ENCODE measurements around the gene UFC1. TPM values are rescaled to one million over a fixed set of nuclear protein-coding genes. Genes with fewer than 3 reads are reported as not detected.

UFC1 gene
- polyA plus RNA-seq, 3 donors, result 100 to 120 (median 108) TPM

DNA sequence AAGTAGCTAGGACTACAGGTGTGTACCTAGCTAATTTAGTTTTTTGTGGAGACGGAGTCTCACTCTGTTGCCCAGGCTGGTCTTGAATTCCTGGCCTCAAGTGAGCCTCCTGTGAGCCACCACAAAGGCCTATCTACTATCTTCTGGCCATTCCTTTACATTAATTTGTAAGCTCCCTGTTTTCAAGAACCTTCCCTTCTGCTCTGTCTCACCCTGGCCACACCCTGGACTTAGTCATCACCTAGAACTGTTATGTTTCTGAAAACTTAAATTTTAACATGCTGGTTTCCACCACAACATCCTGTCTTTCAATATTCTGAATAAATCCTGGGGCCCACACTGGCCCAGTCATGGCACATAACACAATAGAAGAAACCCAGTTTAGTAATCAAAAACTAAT, 28.4 kb downstream of the UFC1 start:
- H3K36me3 ChIP-seq (replicated peaks in 1 of 2; ENCODE audit: control insufficient read depth in 1 of 2, insufficient read depth in 2 of 2, low read length in 2 of 2), result no peaks in the 10 kb centered on the region
- TF ChIP-seq, protein P1, sequence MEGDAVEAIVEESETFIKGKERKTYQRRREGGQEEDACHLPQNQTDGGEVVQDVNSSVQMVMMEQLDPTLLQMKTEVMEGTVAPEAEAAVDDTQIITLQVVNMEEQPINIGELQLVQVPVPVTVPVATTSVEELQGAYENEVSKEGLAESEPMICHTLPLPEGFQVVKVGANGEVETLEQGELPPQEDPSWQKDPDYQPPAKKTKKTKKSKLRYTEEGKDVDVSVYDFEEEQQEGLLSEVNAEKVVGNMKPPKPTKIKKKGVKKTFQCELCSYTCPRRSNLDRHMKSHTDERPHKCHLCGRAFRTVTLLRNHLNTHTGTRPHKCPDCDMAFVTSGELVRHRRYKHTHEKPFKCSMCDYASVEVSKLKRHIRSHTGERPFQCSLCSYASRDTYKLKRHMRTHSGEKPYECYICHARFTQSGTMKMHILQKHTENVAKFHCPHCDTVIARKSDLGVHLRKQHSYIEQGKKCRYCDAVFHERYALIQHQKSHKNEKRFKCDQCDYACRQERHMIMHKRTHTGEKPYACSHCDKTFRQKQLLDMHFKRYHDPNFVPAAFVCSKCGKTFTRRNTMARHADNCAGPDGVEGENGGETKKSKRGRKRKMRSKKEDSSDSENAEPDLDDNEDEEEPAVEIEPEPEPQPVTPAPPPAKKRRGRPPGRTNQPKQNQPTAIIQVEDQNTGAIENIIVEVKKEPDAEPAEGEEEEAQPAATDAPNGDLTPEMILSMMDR (IDR thresholded peaks at IDR 0.05), result no peak
- peaks cover under 1% of the 10 kb centered on the region for H3K79me2 ChIP-seq (ENCODE audit: insufficient read depth, low read length)
- H3K4me2 ChIP-seq (replicated peaks; ENCODE audit: extremely low read depth, low read length, poor library complexity, severe bottlenecking), result peak overlapping the region; percentile 50
- H3K9ac ChIP-seq (ENCODE audit: insufficient read depth, low read length, poor library complexity, severe bottlenecking), result peak overlapping the region; percentile 24
- Mint-ChIP-seq H3K27me3 (ENCODE audit: low read depth in 3 of 3) (peaks cover 0 to 1% (median 0%) of the 10 kb centered on the region in 3 donors), H3K27ac (peak overlapping the region; percentile 79 to 97 (median 92)), H3K4me1 (peaks cover 72% of the 10 kb centered on the region), H3K4me3 (peak overlapping the region; percentile 3 to 18), H3K36me3 (peaks cover 0 to 3% of the 10 kb centered on the region in 2 donors), H3K9me3 (no peaks in the 10 kb centered on the region)
- H3K4me3 ChIP-seq (replicated peaks in 1 of 3; ENCODE audit: low read depth in 2 of 3, low read length in 3 of 3), result peak overlapping the region in 1 of 3 experiments; percentile 12
- DNase-seq, result peak; percentile 73 to 80 (median 76)
- intact Hi-C loops (cut with micrococcal nuclease), result no loop called here
- H3K27ac ChIP-seq (ENCODE audit: low read depth in 1 of 2, low read length in 2 of 2), result peak overlapping the region; percentile 81 to 86
- no peaks in the 10 kb centered on the region for H3K9me3 ChIP-seq (replicated peaks in 1 of 2; ENCODE audit: control insufficient read depth in 1 of 2, insufficient read depth in 1 of 2, low read length in 2 of 2)
- H3K4me1 ChIP-seq (ENCODE audit: control insufficient read depth in 1 of 2, insufficient read depth in 2 of 2, low read length in 2 of 2), result peaks cover 70 to 77% of the 10 kb centered on the region in 2 donors
- no peaks in the 10 kb centered on the region for H4K20me1 ChIP-seq (ENCODE audit: insufficient read depth, low read length)
- H3K27me3 ChIP-seq (ENCODE audit: control insufficient read depth in 2 of 2, insufficient read depth in 2 of 2, low read length in 2 of 2), result no peaks in the 10 kb centered on the region
- peak overlapping the region; percentile 45 for H2AFZ ChIP-seq (ENCODE audit: insufficient read depth, low read depth, low read length, poor library complexity, severe bottlenecking)
- no CpG with 5 or more reads among the region's 1 CpG for WGBS (ENCODE audit: insufficient coverage)

DNA sequence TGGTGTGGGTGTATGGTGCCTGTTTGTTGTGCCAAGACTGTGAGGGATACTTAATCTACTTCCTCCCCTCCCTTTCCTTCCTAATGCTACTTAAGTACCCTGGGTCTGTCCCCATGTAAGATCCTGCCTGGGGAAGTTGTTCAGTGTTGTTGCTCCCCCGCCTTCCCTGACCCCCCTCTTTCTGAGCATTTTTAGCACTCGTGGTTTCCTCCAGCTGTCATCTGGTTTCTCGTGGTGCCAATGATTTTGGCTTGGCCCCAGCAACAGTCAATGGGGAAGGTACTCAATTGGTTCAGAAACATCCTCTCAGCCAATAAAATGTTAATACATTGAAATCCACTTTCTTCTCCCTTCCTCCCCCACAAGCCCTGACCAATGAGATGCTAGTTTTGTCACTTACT, 31.5 kb downstream of the UFC1 start:
- Histone ChIP-seq H3K79me2 (ENCODE audit: insufficient read depth, low read length) (no peaks in the 10 kb centered on the region), H3K4me3 (replicated peaks in 1 of 3; ENCODE audit: low read depth in 2 of 3, low read length in 3 of 3) (peak overlapping the region in 1 of 3 experiments; percentile 45), H4K20me1 (ENCODE audit: insufficient read depth, low read length) (no peaks in the 10 kb centered on the region), H3K27ac (ENCODE audit: low read depth in 1 of 2, low read length in 2 of 2) (peak overlapping the region; percentile 82 to 96), H3K4me2 (replicated peaks; ENCODE audit: extremely low read depth, low read length, poor library complexity, severe bottlenecking) (peak overlapping the region; percentile 31), H3K9ac (ENCODE audit: insufficient read depth, low read length, poor library complexity, severe bottlenecking) (peak overlapping the region; percentile 39), H3K27me3 (ENCODE audit: control insufficient read depth in 2 of 2, insufficient read depth in 2 of 2, low read length in 2 of 2) (no peaks in the 10 kb centered on the region), H3K4me1 (ENCODE audit: control insufficient read depth in 1 of 2, insufficient read depth in 2 of 2, low read length in 2 of 2) (peaks cover 83 to 87% of the 10 kb centered on the region in 2 donors), H3K36me3 (replicated peaks in 1 of 2; ENCODE audit: control insufficient read depth in 1 of 2, insufficient read depth in 2 of 2, low read length in 2 of 2) (no peaks in the 10 kb centered on the region), H2AFZ (ENCODE audit: insufficient read depth, low read depth, low read length, poor library complexity, severe bottlenecking) (no peak overlapping the region), H3K9me3 (replicated peaks in 1 of 2; ENCODE audit: control insufficient read depth in 1 of 2, insufficient read depth in 1 of 2, low read length in 2 of 2) (no peaks in the 10 kb centered on the region)
- peak overlapping the region; percentile 98 to 99 (median 99) for H3K27ac Mint-ChIP-seq
- intact Hi-C loops (cut with micrococcal nuclease), result no loop called here
- TF ChIP-seq, protein P1 (IDR thresholded peaks at IDR 0.05), result no peak
- 0% methylated on average over 2 of the region's 3 CpGs for WGBS (ENCODE audit: insufficient coverage)
- peak overlapping the region in 1 of 2 donors; percentile 64 for H3K4me3 Mint-ChIP-seq
- H3K36me3 Mint-ChIP-seq, result peaks cover 0 to 4% of the 10 kb centered on the region in 2 donors
- peaks cover 0 to 4% (median 1%) of the 10 kb centered on the region in 3 donors for H3K27me3 Mint-ChIP-seq (ENCODE audit: low read depth in 3 of 3)
- H3K4me1 Mint-ChIP-seq, result peaks cover 86% of the 10 kb centered on the region
- H3K9me3 Mint-ChIP-seq, result no peaks in the 10 kb centered on the region
- peak; percentile 93 to 96 (median 94) for DNase-seq

Measured in CD14-positive monocyte (primary cell).